Psoas muscle (tissue), 8 donors: ENCODE measurements around the gene PHACTR4. TPM values are rescaled to one million over a fixed set of nuclear protein-coding genes. Genes with fewer than 3 reads are reported as not detected.

Experiments
- ATAC-seq, 4 donors: fragments of 200-7000 bp; cut with Tn5 transposase; one replicate each; pipeline ENCODE4 v1.9.1; 2020; ENCODE audit warnings: moderate library complexity in 3 of 4, mild to moderate bottlenecking in 2 of 4
- DNase-seq, 2 donors: peaks; one replicate each; pipeline ENCODE4 v3.0.0-alpha.2; 2020
- H3K27ac ChIP-seq: fragments of 200-600 bp; one replicate; pipeline ENCODE4 v1.8.0; 2022
- H3K27me3 ChIP-seq, 3 donors: fragments of 200-600 bp in 1 of 3; one replicate each; pipeline versions ENCODE4 v1.6.1 to v1.8.0; 2013 to 2022; ENCODE audit warnings: low read length in 2 of 3, mild to moderate bottlenecking in 2 of 3, moderate library complexity in 1 of 3; ENCODE audit not compliant: insufficient read depth in 3 of 3
- H3K36me3 ChIP-seq, 2 donors: fragments of 200-600 bp in 1 of 2; one replicate each; pipeline versions ENCODE4 v1.6.1 to v1.8.0; 2013 to 2022; ENCODE audit warnings: low read depth in 1 of 2, mild to moderate bottlenecking in 1 of 2, moderate library complexity in 1 of 2; ENCODE audit not compliant: insufficient read depth in 1 of 2
- H3K4me1 ChIP-seq: fragments of 200-600 bp; one replicate; pipeline ENCODE4 v1.8.0; 2022
- H3K4me3 ChIP-seq: fragments of 200-600 bp; one replicate; pipeline ENCODE4 v1.8.0; 2022; ENCODE audit warnings: mild to moderate bottlenecking
- H3K9me3 ChIP-seq: fragments of 200-600 bp; one replicate; pipeline ENCODE4 v1.8.0; 2022
- CTCF ChIP-seq: fragments of 200-600 bp; IDR thresholded peaks from one replicate; pipeline ENCODE4 v1.8.0; 2022; ENCODE audit warnings: antibody characterized with exemption
- WGBS, 3 donors: extraction: QIAGEN DNeasy Blood & Tissue Kit; methylation state at CpG; one replicate each; pipeline versions ENCODE4 v1.1.6 to v1.1.7; 2013; 5-methylcytosine and 5-hydroxymethylcytosine counted together
- intact Hi-C, 2 donors: fragments of 100-400 bp; cut with DNase I; formaldehyde crosslinking; loops; one replicate each; pipeline versions ENCODE4 v1.11.0 to v1.14.2; 2022
- polyA plus RNA-seq, 3 donors: library from polyadenylated mRNA; stranded (reverse); fragments of 200-250 nt; gene quantifications; one replicate each; pipeline ENCODE4 v1.2.3, GENCODE V29; 2013
- total RNA-seq, 4 donors: library from RNA; stranded (reverse); fragmentation: NEBNext Ultra II Directional in 2 of 4; extraction: Animal tissue kit (Norgen Biotek cat#: 25700) in 2 of 4; gene quantifications; one replicate each; pipeline versions ENCODE4 v1.2.1 to v1.2.4, GENCODE V29; 2021 to 2023
- donor health status: healthy with polysubstance abuse.
- donor health status: DM: no; HTN: no; CAD: no; lungs with moderate emphysema.
- donor health status: Bipolar disorder and iron deficiency.
- donor health status: healthy.
- donor health status: DM: yes; HTN: yes; CAD: no.
- donor health status: DM: no; HTN: no; CAD: no.
- donor health status: DM: no; HTN: no; CAD: no.
- donor health status: DM: yes; HTN: yes; CAD: no.

Gene PHACTR4
- total and polyA plus RNA-seq, 7 donors: 11.7 to 41.8 (median 25.1) TPM

- TF ChIP-seq CTCF: no peak
- no peak for ATAC-seq
- intact Hi-C loops: no loop called here
- Histone ChIP-seq H3K4me1 (no peaks in the 10 kb centered on the region), H3K4me3 (no peak overlapping the region), H3K36me3 (peaks cover 0 to 10% of the 10 kb centered on the region in 2 donors), H3K9me3 (no peaks in the 10 kb centered on the region), H3K27me3 (no peaks in the 10 kb centered on the region), H3K27ac (no peak overlapping the region)
- 88 to 100% (median 96%) methylated on average over 1 of the region's 1 CpG for WGBS, 3 donors
- DNase-seq: no peak
Observed at GRCh38 chr1:28426831-28427230, 57.3 kb downstream of the PHACTR4 start.

GRCh38 chr1:28428012-28428411 is 58.5 kb downstream of the PHACTR4 start:
- Histone ChIP-seq H3K27me3 (no peaks in the 10 kb centered on the region), H3K4me1 (no peaks in the 10 kb centered on the region), H3K4me3 (no peak overlapping the region), H3K36me3 (peaks cover 0 to 10% of the 10 kb centered on the region in 2 donors), H3K9me3 (no peaks in the 10 kb centered on the region), H3K27ac (no peak overlapping the region)
- intact Hi-C loops: no loop called here
- DNase-seq: no peak
- no peak for TF ChIP-seq CTCF
- 85 to 92% (median 91%) methylated on average over 1 of the region's 1 CpG for WGBS, 3 donors
- no peak for ATAC-seq

- DNase-seq (no peak), ATAC-seq (no peak)
- intact Hi-C loops: no loop called here
- Histone ChIP-seq H3K4me1 (no peaks in the 10 kb centered on the region), H3K27ac (no peak overlapping the region), H3K9me3 (no peaks in the 10 kb centered on the region), H3K27me3 (no peaks in the 10 kb centered on the region), H3K4me3 (no peak overlapping the region), H3K36me3 (peaks cover 0 to 9% of the 10 kb centered on the region in 2 donors)
- WGBS, 3 donors: 87 to 95% (median 91%) methylated on average over 6 of the region's 6 CpGs
- TF ChIP-seq CTCF: no peak
Observed at GRCh38 chr1:28428990-28429520, 59.5 kb downstream of the PHACTR4 start.

GRCh38 chr1:28436211-28436769 is 66.8 kb downstream of the PHACTR4 start:
- H3K27ac ChIP-seq: peak overlapping the region; percentile 80
- H3K36me3 ChIP-seq: no peaks in the 10 kb centered on the region
- TF ChIP-seq CTCF: no peak
- H3K4me1 ChIP-seq: peaks cover 29% of the 10 kb centered on the region
- no peaks in the 10 kb centered on the region for H3K9me3 ChIP-seq
- intact Hi-C loops: no loop called here
- no peak overlapping the region for H3K4me3 ChIP-seq
- 70 to 96% (median 71%) methylated on average over 2 of the region's 2 CpGs for WGBS, 3 donors
- DNase-seq (no peak), ATAC-seq (no peak)
- H3K27me3 ChIP-seq: no peaks in the 10 kb centered on the region
